ENCODE results near the gene NKAPL. TPM values are rescaled to one million over a fixed set of nuclear protein-coding genes. Genes with fewer than 3 reads are reported as not detected.

The NKAPL gene
- total and polyA plus RNA-seq, 2 donors from 2014 or later: 1.2 to 1.7 TPM

- H3K9ac ChIP-seq (ENCODE audit: low read length in 3 of 3): peak within 1 kb of the TSS; percentile 72 to 91 (median 89)
- no peak for FAIRE-seq
- peak in 4 of 5 donors; percentile 78 to 95 (median 92) for DNase-seq
- no peak for TF ChIP-seq CTCF (IDR thresholded peaks at IDR 0.05; ENCODE audit: borderline replicate concordance, extremely low read depth, insufficient read depth)
- no peaks in the 10 kb centered on the region for H3K9me3 ChIP-seq (ENCODE audit: control insufficient read depth in 2 of 3, insufficient read depth in 1 of 3, low read length in 3 of 3)
- H3K36me3 ChIP-seq (ENCODE audit: control insufficient read depth in 2 of 3, insufficient read depth in 3 of 3, low read length in 3 of 3): peaks cover 0 to 5% (median 0%) of the 10 kb centered on the region in 3 donors
- no peaks in the 10 kb centered on the region for H3K27me3 ChIP-seq (ENCODE audit: control insufficient read depth, insufficient read depth, low read length)
- H3K4me1 ChIP-seq (ENCODE audit: control insufficient read depth in 2 of 3, insufficient read depth in 2 of 3, low read depth in 1 of 3, low read length in 3 of 3): peaks cover 0 to 12% (median 9%) of the 10 kb centered on the region in 3 donors
- intact Hi-C loops (cut with DNase I): no loop called here
- H3K4me3 ChIP-seq (ENCODE audit: low read length in 3 of 3): peak within 1 kb of the TSS; percentile 93 to 99 (median 99)
- no peak within 1 kb of the TSS for H3K27ac ChIP-seq (ENCODE audit: low read depth in 2 of 2, low read length in 2 of 2)
These were observed 6.8 kb upstream of the NKAPL start, which contains the start of gene ZKSCAN4 for GRCh38 chr6:28252009-28252975. ZKSCAN4 (minus strand) TSS chr6:28252269; CDS start chr6:28251980, 289 bp downstream.

- Histone ChIP-seq H3K36me3 (ENCODE audit: control insufficient read depth in 2 of 3, insufficient read depth in 3 of 3, low read length in 3 of 3) (no peaks in the 10 kb centered on the region), H3K27ac (ENCODE audit: low read depth in 2 of 2, low read length in 2 of 2) (no peak overlapping the region), H3K27me3 (ENCODE audit: control insufficient read depth, insufficient read depth, low read length) (no peaks in the 10 kb centered on the region), H3K4me1 (ENCODE audit: control insufficient read depth in 2 of 3, insufficient read depth in 2 of 3, low read depth in 1 of 3, low read length in 3 of 3) (peaks cover 0 to 12% (median 9%) of the 10 kb centered on the region in 3 donors), H3K9ac (ENCODE audit: low read length in 3 of 3) (no peak overlapping the region), H3K9me3 (ENCODE audit: control insufficient read depth in 2 of 3, insufficient read depth in 1 of 3, low read length in 3 of 3) (no peaks in the 10 kb centered on the region), H3K4me3 (ENCODE audit: low read length in 3 of 3) (no peak overlapping the region)
- intact Hi-C loops (cut with DNase I): no loop called here
- no peak for TF ChIP-seq CTCF (IDR thresholded peaks at IDR 0.05; ENCODE audit: borderline replicate concordance, extremely low read depth, insufficient read depth)
- no peak for FAIRE-seq
- no peak for DNase-seq
These were observed 5.0 kb upstream of the NKAPL start for GRCh38 chr6:28254121-28254519.

GRCh38 chr6:28257042-28257441 is 2.1 kb upstream of the NKAPL start:
- intact Hi-C loops (cut with DNase I): no loop called here
- no peak for FAIRE-seq

More at GRCh38 chr6:28257042-28257441, 2.1 kb upstream of the NKAPL start:
- H3K9me3 ChIP-seq (ENCODE audit: control insufficient read depth in 2 of 3, insufficient read depth in 1 of 3, low read length in 3 of 3): peaks cover 0 to 6% (median 0%) of the 10 kb centered on the region in 3 donors
- no peaks in the 10 kb centered on the region for H3K27me3 ChIP-seq (ENCODE audit: control insufficient read depth, insufficient read depth, low read length)
- no peak overlapping the region for H3K4me3 ChIP-seq (ENCODE audit: low read length in 3 of 3)
- TF ChIP-seq CTCF (IDR thresholded peaks at IDR 0.05; ENCODE audit: borderline replicate concordance, extremely low read depth, insufficient read depth): no peak
- H3K27ac ChIP-seq (ENCODE audit: low read depth in 2 of 2, low read length in 2 of 2): no peak overlapping the region
- no peak for DNase-seq
- no peak overlapping the region for H3K9ac ChIP-seq (ENCODE audit: low read length in 3 of 3)
- peaks cover 0 to 8% (median 0%) of the 10 kb centered on the region in 3 donors for H3K4me1 ChIP-seq (ENCODE audit: control insufficient read depth in 2 of 3, insufficient read depth in 2 of 3, low read depth in 1 of 3, low read length in 3 of 3)
- no peaks in the 10 kb centered on the region for H3K36me3 ChIP-seq (ENCODE audit: control insufficient read depth in 2 of 3, insufficient read depth in 3 of 3, low read length in 3 of 3)

Data from kidney (tissue), 14 donors.